ENCODE results near the gene BMP10.

The BMP10 gene

DNA sequence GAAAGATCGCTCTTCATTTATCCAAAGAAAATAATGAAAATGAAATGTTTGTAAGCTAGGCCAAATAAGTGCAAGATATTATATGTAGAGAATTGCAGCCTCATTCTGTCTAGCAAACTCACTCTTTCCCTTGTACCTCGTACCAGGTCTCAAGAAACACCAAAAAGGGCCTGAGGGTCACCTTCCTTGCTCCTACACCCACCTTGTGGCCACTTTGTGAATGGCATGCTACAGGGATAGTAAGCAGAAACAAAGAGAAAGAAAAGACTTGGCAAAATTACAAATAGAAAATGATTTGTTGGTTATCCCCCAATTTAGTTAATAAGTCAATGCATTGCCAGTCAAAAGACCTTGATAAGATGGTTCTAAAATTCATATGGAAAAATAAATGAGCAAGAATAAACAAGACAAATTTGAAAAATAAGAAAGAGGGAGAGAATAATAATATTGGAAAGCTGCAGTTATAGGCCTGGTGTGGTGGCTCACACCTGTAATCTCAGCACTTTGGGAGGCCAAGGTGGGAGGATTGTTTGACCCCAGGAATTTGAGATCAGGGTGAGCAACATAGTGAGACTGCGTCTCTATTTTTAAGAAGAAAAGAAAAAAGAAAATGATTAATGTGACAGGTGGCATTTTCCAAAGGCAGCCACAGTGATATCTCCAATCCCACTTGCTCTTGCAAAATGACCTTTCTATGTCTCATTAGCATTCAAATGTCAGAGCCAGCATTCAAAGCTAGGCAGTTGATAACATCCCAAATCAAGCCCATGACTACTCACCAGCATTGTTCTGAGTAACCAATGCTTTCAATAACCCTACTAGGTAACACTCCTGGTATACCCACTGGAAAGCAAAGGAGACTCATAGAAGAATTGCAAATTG is 38.8 kb upstream of the BMP10 start:
- no peaks in the 10 kb centered on the region for H3K36me3 ChIP-seq (ENCODE audit: control insufficient read depth, insufficient read depth, low read length)
- H3K4me3 ChIP-seq (replicated peaks; ENCODE audit: low read depth, low read length) = no peak overlapping the region
- DNase-seq (ENCODE audit: extremely low read depth, insufficient read length) = peak; percentile 19
- no peaks in the 10 kb centered on the region for H3K27me3 ChIP-seq (replicated peaks; ENCODE audit: control insufficient read depth, insufficient read depth, low read length)
- TF ChIP-seq, protein P1, sequence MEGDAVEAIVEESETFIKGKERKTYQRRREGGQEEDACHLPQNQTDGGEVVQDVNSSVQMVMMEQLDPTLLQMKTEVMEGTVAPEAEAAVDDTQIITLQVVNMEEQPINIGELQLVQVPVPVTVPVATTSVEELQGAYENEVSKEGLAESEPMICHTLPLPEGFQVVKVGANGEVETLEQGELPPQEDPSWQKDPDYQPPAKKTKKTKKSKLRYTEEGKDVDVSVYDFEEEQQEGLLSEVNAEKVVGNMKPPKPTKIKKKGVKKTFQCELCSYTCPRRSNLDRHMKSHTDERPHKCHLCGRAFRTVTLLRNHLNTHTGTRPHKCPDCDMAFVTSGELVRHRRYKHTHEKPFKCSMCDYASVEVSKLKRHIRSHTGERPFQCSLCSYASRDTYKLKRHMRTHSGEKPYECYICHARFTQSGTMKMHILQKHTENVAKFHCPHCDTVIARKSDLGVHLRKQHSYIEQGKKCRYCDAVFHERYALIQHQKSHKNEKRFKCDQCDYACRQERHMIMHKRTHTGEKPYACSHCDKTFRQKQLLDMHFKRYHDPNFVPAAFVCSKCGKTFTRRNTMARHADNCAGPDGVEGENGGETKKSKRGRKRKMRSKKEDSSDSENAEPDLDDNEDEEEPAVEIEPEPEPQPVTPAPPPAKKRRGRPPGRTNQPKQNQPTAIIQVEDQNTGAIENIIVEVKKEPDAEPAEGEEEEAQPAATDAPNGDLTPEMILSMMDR (IDR thresholded peaks at IDR 0.05; ENCODE audit: insufficient read depth, low read length, poor library complexity, severe bottlenecking) = peak; percentile 91

DNA sequence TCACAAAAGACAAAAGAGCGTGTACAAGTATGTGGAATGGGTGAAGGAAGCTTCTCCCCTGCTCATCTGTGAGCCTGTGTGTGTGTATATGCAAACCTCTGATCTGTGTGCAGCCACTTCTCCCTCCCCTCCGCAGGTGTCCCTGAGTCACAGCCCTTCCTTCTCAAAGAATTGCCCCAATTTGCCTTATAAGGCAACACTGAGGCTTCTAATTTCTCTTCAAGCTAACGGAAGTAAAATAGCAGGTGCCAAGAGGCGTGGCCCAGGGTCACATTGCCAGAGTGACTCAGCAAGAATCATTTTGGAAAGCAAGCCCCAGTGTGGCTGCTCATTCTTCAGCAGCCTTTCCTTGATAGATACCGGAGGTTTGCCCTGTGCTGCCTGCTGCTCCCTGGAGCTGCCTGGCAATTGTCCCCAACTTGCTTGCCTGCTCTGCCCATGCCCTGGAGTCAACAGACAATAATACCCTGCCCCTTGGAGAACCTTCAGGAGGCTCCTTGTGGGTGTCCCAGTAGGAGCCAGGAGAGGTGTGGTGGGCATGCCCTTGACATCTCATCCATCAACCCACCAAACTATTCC is 37.3 kb upstream of the BMP10 start:
- TF ChIP-seq, protein P1 (IDR thresholded peaks at IDR 0.05; ENCODE audit: insufficient read depth, low read length, poor library complexity, severe bottlenecking) = no peak
- Histone ChIP-seq H3K36me3 (ENCODE audit: control insufficient read depth, insufficient read depth, low read length) (no peaks in the 10 kb centered on the region), H3K4me3 (replicated peaks; ENCODE audit: low read depth, low read length) (no peak overlapping the region), H3K27me3 (replicated peaks; ENCODE audit: control insufficient read depth, insufficient read depth, low read length) (no peaks in the 10 kb centered on the region)
- peak; percentile 82 for DNase-seq (ENCODE audit: extremely low read depth, insufficient read length)

DNA sequence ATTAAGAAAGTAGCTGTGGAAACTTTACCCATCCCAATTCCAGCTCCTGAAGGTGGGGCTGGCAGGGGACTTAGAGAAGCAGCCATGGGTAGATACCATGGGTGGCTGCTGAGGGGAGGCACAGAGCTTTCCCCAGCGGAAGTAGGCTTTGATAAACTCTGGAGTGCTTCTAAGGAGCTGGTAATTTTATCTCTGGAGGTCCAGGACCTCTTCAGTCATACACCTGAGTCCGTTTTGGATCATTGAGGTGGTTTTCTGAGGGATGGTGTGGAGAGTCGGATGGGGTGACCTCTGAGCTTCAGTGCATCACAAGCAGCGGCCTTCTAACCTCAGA is 36.7 kb upstream of the BMP10 start:
- TF ChIP-seq, protein P1 (IDR thresholded peaks at IDR 0.05; ENCODE audit: insufficient read depth, low read length, poor library complexity, severe bottlenecking) = no peak
- Histone ChIP-seq H3K4me3 (replicated peaks; ENCODE audit: low read depth, low read length) (no peak overlapping the region), H3K27me3 (replicated peaks; ENCODE audit: control insufficient read depth, insufficient read depth, low read length) (no peaks in the 10 kb centered on the region), H3K36me3 (ENCODE audit: control insufficient read depth, insufficient read depth, low read length) (no peaks in the 10 kb centered on the region)
- no peak for DNase-seq (ENCODE audit: extremely low read depth, insufficient read length)

DNA sequence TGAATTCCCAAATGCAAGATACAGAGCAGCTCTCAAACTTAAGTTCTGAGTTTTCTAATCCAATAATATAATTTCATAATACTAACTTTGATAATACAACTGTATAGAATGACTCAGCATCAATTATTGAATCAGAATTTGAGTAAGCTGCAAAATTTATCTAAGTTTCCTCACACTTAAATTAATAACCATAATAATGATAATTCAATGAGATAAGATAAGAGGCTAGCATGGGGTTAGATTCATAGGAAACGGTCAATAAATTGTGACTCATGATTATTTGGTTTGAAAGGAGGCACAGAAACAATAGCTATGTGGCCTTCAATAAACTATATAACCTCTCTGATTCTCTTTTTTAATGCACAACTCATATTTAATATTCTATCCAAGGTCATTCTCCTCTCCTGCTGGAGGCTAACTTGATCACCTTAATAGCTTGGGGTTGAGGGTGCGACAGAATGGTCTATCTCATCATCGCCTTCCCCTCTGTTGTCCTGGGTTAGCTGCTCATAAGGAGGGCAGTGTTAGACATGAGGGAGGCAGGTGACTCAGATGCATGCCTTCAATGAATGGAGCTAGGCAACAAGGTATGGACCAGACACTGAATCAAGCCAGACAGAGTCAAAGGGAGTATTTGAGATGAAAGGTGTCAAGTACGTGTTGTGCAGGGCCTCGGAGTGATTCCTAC is 36.2 kb upstream of the BMP10 start:
- Histone ChIP-seq H3K36me3 (ENCODE audit: control insufficient read depth, insufficient read depth, low read length) (no peaks in the 10 kb centered on the region), H3K4me3 (replicated peaks; ENCODE audit: low read depth, low read length) (no peak overlapping the region), H3K27me3 (replicated peaks; ENCODE audit: control insufficient read depth, insufficient read depth, low read length) (no peaks in the 10 kb centered on the region)
- no peak for DNase-seq (ENCODE audit: extremely low read depth, insufficient read length)
- TF ChIP-seq, protein P1 (IDR thresholded peaks at IDR 0.05; ENCODE audit: insufficient read depth, low read length, poor library complexity, severe bottlenecking) = no peak

DNA sequence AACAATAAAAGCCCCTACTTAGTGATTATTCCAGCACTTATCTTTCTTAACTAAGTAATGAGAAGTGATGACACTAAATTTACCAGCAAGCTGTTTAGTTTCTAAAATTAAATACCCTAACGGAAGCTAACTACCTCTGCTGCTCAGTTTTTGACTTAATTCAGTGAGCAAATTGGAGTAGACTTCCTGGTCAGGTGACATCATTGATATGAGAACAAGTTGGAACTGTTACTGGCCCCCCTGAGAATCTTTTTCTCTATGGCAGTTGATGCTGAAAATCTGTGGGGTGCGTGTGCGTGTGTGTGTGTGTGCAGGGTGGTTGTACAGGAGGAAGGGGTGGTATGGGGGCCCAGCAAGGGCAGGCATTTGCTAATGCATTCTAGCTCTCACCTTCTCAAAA is 35.5 kb upstream of the BMP10 start:
- Histone ChIP-seq H3K27me3 (replicated peaks; ENCODE audit: control insufficient read depth, insufficient read depth, low read length) (no peaks in the 10 kb centered on the region), H3K4me3 (replicated peaks; ENCODE audit: low read depth, low read length) (no peak overlapping the region), H3K36me3 (ENCODE audit: control insufficient read depth, insufficient read depth, low read length) (no peaks in the 10 kb centered on the region)
- TF ChIP-seq, protein P1 (IDR thresholded peaks at IDR 0.05; ENCODE audit: insufficient read depth, low read length, poor library complexity, severe bottlenecking) = no peak
- DNase-seq (ENCODE audit: extremely low read depth, insufficient read length) = no peak
